ENCODE data around the gene BCL2L13.

GRCh38 chr22:17717708-17718107, 79.2 kb downstream of the BCL2L13 start:
- TF ChIP-seq CTCF (optimal IDR thresholded peaks at IDR 0.05 in 1 of 3, IDR thresholded peaks at IDR 0.05 in 1 of 3, conservative IDR thresholded peaks at IDR 0.05 in 1 of 3; ENCODE audit: extremely low read depth in 1 of 3, insufficient read depth in 2 of 3, low read length in 3 of 3): no peak
- no peak for TF ChIP-seq EZH2 (IDR thresholded peaks at IDR 0.05; ENCODE audit: low read length)
